ENCODE data around the gene SMCR8. TPM values are rescaled to one million over a fixed set of nuclear protein-coding genes. Genes with fewer than 3 reads are reported as not detected.
A peak's percentile ranks its signal among the peaks of the same experiment; 100 is the strongest.

Gene SMCR8
- total RNA-seq, 1 experiment from 2014 or later: 22.4 TPM

DNA sequence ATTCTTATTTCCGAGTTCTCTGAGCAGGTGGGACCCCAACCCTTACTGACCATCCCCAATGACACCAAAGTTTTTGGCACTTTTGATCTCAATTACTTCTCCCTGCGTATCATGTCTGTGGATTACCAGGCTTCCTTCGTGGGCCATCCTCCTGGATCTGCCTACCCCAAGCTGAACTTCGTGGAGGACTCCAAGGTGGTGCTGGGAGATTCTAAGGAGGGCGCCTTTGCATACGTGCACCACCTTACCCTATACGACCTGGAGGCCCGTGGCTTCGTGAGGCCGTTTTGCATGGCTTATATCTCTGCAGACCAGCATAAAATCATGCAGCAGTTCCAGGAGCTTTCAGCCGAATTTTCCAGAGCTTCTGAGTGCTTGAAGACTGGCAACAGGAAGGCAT is 868 bp downstream of the SMCR8 start:
- Histone ChIP-seq H3K4ac (ENCODE audit: low read depth, low read length) (no peak overlapping the region), H3K56ac (ENCODE audit: insufficient read length, low read depth, low read length) (no peak overlapping the region), H3K4me1 (ENCODE audit: insufficient read depth, low read length) (peaks cover 2% of the 10 kb centered on the region; the same call in 1 of the 2 replicates), H2BK5ac (ENCODE audit: insufficient read length, low read length) (no peak overlapping the region), H4K8ac (replicated peaks; ENCODE audit: insufficient read length, low read depth, low read length) (no peak overlapping the region), H3K18ac (ENCODE audit: insufficient read length, low read depth, low read length) (no peak overlapping the region), H3K27me3 (ENCODE audit: insufficient read depth, low read length) (no peaks in the 10 kb centered on the region), H3K27ac (ENCODE audit: insufficient read length, low read depth, low read length) (no peak overlapping the region), H2BK120ac (ENCODE audit: low read depth, low read length, poor library complexity, severe bottlenecking) (no peak overlapping the region), H4K20me1 (ENCODE audit: control insufficient read depth, insufficient read depth, insufficient read length) (no peaks in the 10 kb centered on the region), H2AK5ac (ENCODE audit: insufficient read length, low read length) (no peak overlapping the region), H2AFZ (ENCODE audit: low read length) (no peak overlapping the region), H3K9me3 (ENCODE audit: control insufficient read depth, low read depth, low read length) (no peaks in the 10 kb centered on the region), H3T11ph (ENCODE audit: low read length) (no peak overlapping the region), H2BK20ac (ENCODE audit: low read depth, low read length, poor library complexity, severe bottlenecking) (no peak overlapping the region), H3K79me1 (ENCODE audit: insufficient read depth, low read depth, low read length, poor library complexity, severe bottlenecking) (peaks cover 41% of the 10 kb centered on the region), H3K23me2 (ENCODE audit: insufficient read length, low read depth, low read length, poor library complexity, severe bottlenecking) (peaks cover 15% of the 10 kb centered on the region), H3K9ac (ENCODE audit: extremely low read depth, insufficient read length, low read length) (peak overlapping the region; percentile 80), H4K5ac (ENCODE audit: insufficient read length, low read depth, low read length) (no peak overlapping the region), H3K23ac (ENCODE audit: insufficient read length, low read depth, low read length) (no peak overlapping the region), H2BK12ac (ENCODE audit: insufficient read length, low read depth, low read length) (no peak overlapping the region), H3K79me2 (ENCODE audit: insufficient read depth, low read length) (peaks cover 40% of the 10 kb centered on the region; the same call in 1 of the 2 replicates), H4K91ac (ENCODE audit: insufficient read length, low read depth, low read length) (no peak overlapping the region), H2BK15ac (ENCODE audit: low read depth, low read length) (no peak overlapping the region), H3K4me2 (ENCODE audit: insufficient read depth, insufficient read length, low read length) (peak overlapping the region; percentile 100), H3K14ac (ENCODE audit: insufficient read depth, low read length) (no peak overlapping the region)
- Mint-ChIP-seq H3K4me1 (peaks cover 42 to 48% of the 10 kb centered on the region in 2 experiments), H3K27ac (peak overlapping the region; percentile 100; a peak in 6 of 7 replicates), H3K4me3 (peak overlapping the region; percentile 98 to 100), H3K36me3 (ENCODE audit: insufficient read depth in 1 of 3, low read depth in 3 of 3) (peaks cover 25 to 55% (median 50%) of the 10 kb centered on the region in 3 experiments; a peak in 6 of 7 replicates), H3K27me3 (ENCODE audit: low read depth) (no peaks in the 10 kb centered on the region), H3K9me3 (no peaks in the 10 kb centered on the region; a peak in 2 of 5 replicates)
- DNase-seq: no peak
- WGBS (ENCODE audit: extremely low coverage, insufficient read length, low lambda C conversion rate): no CpG with 5 or more reads among the region's 11 CpGs
- TF ChIP-seq, protein P1, sequence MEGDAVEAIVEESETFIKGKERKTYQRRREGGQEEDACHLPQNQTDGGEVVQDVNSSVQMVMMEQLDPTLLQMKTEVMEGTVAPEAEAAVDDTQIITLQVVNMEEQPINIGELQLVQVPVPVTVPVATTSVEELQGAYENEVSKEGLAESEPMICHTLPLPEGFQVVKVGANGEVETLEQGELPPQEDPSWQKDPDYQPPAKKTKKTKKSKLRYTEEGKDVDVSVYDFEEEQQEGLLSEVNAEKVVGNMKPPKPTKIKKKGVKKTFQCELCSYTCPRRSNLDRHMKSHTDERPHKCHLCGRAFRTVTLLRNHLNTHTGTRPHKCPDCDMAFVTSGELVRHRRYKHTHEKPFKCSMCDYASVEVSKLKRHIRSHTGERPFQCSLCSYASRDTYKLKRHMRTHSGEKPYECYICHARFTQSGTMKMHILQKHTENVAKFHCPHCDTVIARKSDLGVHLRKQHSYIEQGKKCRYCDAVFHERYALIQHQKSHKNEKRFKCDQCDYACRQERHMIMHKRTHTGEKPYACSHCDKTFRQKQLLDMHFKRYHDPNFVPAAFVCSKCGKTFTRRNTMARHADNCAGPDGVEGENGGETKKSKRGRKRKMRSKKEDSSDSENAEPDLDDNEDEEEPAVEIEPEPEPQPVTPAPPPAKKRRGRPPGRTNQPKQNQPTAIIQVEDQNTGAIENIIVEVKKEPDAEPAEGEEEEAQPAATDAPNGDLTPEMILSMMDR (conservative IDR thresholded peaks at IDR 0.05): no peak
